GM20000 (cell line): ENCODE measurements around the gene COL2A1.
A peak's percentile ranks its signal among the peaks of the same experiment; 100 is the strongest.

Source experiments
- DNase-seq: peaks from one replicate; pipeline ENCODE4 v3.0.0; 2012; ENCODE audit warnings: low spot score
- TF ChIP-seq, protein P1 (sequence below): IDR thresholded peaks from 2 replicates; pipeline ENCODE4 v1.5.1; 2012; ENCODE audit warnings: mild to moderate bottlenecking, control low read depth; ENCODE audit errors: extremely low read depth, missing control alignments

Gene COL2A1

DNA sequence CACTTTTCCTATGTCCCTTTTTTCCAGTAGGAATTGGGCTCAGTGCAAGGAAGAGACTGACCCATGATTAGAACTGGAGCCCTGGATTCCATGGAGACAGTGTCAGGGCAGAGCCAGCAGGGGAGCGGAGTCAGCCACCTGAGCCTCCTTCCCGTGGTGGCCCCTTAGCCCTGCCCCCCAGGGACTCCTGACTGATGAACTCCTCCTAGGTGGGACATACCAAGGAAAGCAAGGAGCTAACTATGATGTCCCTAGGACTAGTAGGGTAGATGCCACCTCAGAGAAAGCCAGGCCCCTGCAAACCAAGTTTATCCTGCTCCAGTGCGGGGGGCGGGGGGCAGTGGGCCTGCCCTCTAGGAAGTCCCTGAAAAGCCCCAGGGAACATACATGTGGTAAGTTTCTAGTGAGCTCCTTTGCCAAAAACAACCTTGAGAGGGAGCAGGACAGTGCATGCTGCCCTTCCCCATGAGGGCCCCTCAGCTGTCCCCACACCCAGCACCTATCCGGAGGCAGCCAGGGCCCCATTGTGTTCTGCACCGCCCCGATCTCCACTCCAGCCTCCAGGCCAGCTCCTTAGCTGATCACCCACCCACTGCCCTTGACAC, 6.2 kb upstream of the COL2A1 start:
- TF ChIP-seq, protein P1, sequence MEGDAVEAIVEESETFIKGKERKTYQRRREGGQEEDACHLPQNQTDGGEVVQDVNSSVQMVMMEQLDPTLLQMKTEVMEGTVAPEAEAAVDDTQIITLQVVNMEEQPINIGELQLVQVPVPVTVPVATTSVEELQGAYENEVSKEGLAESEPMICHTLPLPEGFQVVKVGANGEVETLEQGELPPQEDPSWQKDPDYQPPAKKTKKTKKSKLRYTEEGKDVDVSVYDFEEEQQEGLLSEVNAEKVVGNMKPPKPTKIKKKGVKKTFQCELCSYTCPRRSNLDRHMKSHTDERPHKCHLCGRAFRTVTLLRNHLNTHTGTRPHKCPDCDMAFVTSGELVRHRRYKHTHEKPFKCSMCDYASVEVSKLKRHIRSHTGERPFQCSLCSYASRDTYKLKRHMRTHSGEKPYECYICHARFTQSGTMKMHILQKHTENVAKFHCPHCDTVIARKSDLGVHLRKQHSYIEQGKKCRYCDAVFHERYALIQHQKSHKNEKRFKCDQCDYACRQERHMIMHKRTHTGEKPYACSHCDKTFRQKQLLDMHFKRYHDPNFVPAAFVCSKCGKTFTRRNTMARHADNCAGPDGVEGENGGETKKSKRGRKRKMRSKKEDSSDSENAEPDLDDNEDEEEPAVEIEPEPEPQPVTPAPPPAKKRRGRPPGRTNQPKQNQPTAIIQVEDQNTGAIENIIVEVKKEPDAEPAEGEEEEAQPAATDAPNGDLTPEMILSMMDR = no peak

GRCh38 chr12:48009471-48009870, 5.2 kb upstream of the COL2A1 start:
- no peak for DNase-seq
- TF ChIP-seq, protein P1 = no peak

More for the DNA sequence above, 6.2 kb upstream of the COL2A1 start:
- DNase-seq = no peak

DNA sequence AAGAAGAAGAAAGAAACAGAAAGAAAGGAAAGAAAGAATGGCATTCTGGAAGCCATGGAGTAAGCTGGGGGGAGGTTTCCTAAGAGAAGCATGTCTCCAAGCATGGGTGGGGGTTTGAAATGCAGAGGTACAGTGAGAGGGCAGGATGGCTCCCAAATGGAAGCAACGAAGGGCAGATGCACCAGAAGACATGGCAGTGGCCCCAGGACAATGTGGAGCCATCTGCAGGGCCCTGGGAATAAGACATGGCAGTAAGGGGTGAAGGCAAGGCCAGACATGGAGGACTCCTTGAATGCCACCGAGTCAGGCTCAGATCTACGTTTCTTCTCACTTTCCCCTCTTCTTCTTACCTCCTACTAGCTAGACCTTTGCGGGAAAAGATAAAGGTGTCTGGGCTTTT, 4.7 kb upstream of the COL2A1 start:
- no peak for DNase-seq
- TF ChIP-seq, protein P1 = no peak

GRCh38 chr12:48008349-48008748, 4.1 kb upstream of the COL2A1 start:
- no peak for DNase-seq
- TF ChIP-seq, protein P1 = no peak

DNA sequence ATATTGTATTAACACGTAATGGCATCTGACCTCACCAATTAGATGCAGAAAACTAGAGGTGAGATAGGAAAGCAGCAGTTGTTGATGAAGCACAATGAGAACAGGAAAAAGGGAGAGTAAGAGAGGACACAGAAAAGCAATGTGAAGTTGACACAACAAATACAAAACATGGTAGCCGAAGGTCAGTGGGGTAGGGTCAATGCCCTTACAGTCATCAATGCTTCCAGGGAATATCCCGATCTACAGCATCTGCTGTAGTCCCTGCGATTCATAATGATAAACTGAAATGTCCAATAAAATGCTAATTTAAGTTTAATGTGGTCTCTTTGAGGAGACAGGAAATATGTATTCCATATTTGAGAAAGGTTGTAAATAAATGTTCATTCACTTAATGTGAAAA, 2.9 kb upstream of the COL2A1 start:
- TF ChIP-seq, protein P1 = no peak
- DNase-seq = no peak

GRCh38 chr12:48005750-48006021, 1.4 kb upstream of the COL2A1 start:
- TF ChIP-seq, protein P1 = no peak
- peak; percentile 25 for DNase-seq

DNA sequence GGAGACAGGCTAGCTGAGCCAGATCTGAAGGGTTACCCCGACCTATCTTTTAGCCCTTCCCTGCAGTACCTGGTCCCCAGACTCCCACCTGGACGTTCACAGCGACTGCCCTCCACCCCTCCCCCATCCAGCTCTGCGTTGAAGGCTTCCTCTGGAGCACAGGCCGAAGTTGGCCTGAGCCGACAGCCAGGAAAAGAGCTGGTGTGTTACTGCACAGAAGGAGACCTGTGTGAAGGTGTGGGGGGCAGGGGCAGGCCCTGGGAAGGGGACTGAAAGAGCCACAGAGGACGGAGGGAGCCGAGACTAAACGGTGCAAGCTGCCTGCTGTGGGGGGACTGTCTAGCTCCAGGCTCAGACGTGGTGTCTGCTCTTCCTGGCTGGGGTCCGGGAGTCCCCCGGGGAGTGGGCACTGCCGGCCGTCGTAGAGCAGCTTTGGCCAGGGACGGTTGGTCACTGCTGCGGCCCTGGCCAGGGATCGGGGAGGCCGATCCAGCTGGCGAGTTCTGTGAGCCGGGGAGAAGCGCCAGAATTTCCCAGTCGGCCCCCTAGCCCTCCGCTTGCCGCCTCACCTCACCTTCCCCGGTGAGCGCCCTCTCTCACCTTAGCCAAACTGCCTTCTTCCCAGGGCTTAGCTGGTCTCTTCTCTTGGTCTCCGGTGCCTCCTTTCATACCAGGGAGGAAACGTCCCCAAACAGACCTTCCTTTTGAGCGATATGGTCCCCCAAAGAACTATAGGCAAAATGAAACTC, 899 bp upstream of the COL2A1 start:
- DNase-seq = peak; percentile 34
- TF ChIP-seq, protein P1 = no peak
